ENCODE results near the gene PRRG1.
"Not testable (repeated sequence)": the region's sequence is repeated elsewhere in the genome, so short reads cannot be mapped to it uniquely, and the experiment has no call there.

The PRRG1 gene

DNA sequence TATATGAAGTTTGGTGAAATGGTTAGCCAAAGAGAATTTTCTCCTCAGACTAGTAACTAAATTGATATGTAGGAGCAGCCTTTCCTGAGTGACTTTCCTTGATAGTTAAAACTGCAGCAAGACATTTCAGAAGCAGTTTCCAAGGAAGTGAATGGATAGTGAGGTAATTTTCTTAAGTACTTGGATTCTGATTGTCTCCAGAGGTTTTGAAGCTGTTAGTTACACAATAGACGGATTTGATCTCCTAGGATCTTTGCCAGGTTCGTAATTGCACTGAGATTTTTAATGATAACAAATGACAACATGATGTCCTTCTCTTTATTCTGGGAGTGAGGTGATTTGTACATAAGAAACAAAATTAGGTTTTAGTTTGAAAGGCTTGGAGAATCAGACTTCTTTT is 29.2 kb downstream of the PRRG1 start:
- no peak for DNase-seq

- DNase-seq: no peak
Observed at GRCh38 chrX:37378830-37379229, 29.7 kb downstream of the PRRG1 start.

DNA sequence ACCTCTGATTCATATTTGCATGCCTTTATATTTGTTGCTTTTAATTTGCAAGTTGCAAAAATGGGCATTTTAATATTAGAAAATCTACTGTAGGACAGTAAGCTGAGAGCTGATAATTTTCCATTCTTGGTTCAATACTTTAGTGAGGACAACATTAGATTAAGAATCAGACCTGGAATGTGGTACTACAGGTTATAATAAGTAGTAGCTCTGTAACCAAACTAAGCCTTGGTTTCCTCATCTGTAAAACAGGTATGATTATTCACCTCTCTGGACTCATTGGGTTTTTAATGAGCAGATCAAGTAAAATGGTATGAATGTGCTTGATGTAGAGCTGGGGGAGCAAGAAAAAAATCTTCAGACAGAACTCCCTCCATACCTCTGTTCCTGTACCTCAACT is 31.1 kb downstream of the PRRG1 start:
- DNase-seq: no peak

GRCh38 chrX:37380924-37381323 is 31.8 kb downstream of the PRRG1 start:
- DNase-seq: no peak

GRCh38 chrX:37383313-37383712 is 34.1 kb downstream of the PRRG1 start:
- DNase-seq: no peak

- no peak for DNase-seq
Observed at GRCh38 chrX:37388413-37388812, 39.2 kb downstream of the PRRG1 start.

DNA sequence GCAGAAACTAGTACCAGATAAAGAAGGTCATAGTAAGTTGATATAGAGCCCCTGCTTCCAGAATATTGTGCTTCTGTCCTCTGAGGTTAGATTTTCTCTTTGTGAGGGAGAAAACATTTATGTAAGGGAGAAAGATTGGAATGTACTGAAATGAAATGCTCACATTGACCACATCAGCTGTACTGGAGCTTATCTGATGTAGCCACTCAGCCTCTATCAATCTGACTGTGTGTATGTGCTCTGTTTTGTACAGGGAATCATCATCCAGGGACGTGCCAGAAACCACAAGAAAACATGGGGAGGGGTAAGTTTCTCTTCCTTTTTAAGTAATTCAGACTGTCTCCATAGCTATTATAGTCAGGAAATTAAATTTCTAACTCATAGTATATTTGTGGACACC is 56.8 kb downstream of the PRRG1 start:
- DNase-seq: no peak

DNA sequence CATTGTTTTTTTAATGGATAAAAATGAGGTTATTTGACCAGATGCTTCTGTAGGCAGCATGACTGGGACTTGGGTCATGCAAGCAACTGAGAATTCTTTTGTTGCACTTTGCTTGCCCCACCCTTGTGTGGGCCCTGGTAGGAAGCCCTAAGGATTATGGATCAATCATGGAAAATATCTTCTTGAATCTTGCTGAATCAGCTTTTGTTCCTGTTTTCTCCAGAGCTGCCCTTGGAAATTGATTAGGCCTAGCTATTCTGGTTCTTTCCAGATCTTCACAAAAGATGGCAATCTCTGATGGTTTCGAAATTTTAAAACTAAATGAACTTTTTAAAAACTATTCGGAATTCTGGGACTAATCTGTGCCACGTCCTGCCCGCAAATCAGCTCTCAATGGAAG is 58.6 kb downstream of the PRRG1 start:
- DNase-seq: no peak

DNA sequence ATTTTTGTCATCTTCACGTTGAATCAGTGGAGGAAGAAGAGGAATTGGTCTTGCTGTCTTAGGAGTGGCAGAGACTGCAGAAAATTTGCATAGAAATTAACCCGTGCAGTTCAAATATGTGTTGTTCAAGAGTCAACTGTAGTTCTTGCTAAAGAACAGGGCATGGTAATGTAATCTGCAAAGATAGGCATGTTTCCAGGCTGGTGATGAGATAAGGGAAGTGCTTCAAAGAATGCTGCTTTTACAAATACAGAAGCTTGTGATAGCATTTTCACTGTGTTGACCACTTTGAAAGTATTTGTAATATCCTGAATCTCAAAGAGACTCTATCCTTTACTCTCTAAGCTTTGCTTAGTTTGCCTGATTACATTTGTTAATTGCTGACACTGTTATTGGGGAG is 60.1 kb downstream of the PRRG1 start:
- no peak for DNase-seq

- DNase-seq: no peak
Observed at GRCh38 chrX:37420185-37420584, 71.0 kb downstream of the PRRG1 start.

- no peak for DNase-seq
Observed at GRCh38 chrX:37420756-37421155, 71.6 kb downstream of the PRRG1 start.

- DNase-seq: no peak
Observed at GRCh38 chrX:37424000-37424429, 74.9 kb downstream of the PRRG1 start.

- no peak for DNase-seq
Observed at GRCh38 chrX:37425370-37425769, 76.2 kb downstream of the PRRG1 start.

GRCh38 chrX:37428962-37429361 is 79.8 kb downstream of the PRRG1 start:
- not testable (repeated sequence) for DNase-seq

GRCh38 chrX:37434362-37434761 is 85.2 kb downstream of the PRRG1 start:
- no peak for DNase-seq

DNA sequence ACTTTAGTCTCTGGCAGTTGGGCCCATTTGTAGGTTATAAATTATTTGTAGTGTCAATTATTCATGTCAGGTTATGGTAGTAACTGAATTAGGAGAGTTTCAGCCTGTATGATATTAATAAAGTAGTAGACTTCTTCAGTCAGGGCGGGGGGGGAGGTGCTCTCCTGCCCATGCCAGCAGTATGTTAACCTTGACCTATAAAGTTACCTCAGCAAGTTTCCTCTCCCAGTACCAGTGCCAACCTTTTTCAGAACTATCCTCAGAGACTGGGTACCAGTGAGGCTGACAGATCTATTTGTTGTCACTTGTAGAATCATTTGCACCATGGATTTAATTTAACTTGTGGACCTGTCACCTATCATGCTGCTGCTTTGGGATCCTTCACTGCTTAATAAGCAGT is 88.0 kb downstream of the PRRG1 start:
- no peak for DNase-seq

DNA sequence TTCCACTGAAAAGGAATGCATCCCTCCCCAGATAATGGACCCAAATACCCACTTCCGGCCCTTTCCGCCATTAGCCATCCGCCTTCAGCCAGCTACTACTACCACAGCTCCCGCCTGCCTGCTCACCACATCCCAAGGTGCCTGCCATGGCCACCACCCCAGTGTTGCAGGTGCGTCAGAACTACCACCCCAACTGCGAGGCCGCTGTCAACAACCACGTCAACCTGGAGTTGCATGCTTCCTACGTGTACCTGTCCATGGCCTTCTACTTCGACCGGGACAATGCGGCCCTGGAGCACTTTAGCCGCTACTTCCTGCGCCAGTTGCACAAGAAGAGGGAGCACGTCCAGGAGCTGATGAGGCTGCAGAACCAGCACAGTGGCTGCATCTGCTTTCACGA is 92.2 kb downstream of the PRRG1 start:
- no peak for DNase-seq

- no peak for DNase-seq
Observed at GRCh38 chrX:37445182-37445581, 96.0 kb downstream of the PRRG1 start.

DNA sequence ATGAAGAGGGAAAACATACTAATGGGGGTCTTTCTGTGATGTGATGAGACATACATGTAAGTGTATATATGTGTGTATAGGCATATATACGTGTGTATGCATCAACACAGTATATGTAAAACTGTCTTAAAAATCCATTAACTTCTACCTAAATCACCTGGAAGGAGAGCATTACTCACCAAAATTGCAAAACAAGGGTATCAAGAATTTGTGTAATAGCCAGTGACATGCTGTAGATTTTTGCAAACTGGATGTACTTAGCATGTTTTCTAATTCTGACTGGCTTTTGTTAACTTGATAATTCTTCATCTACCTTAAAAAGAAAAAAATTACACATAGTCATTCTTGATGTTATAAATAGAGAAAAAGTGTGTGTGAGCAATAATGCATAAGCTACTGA is 104.7 kb downstream of the PRRG1 start:
- no peak for DNase-seq

GRCh38 chrX:37454537-37455285 is 105.5 kb downstream of the PRRG1 start:
- DNase-seq: no peak

GRCh38 chrX:37455381-37455780 is 106.2 kb downstream of the PRRG1 start:
- no peak for DNase-seq

- DNase-seq: not testable (repeated sequence)
Observed at GRCh38 chrX:37460285-37460684, 111.1 kb downstream of the PRRG1 start.

GRCh38 chrX:37462346-37462745 is 113.2 kb downstream of the PRRG1 start:
- DNase-seq: no peak

Measured in nucleus accumbens (tissue), 56 donors.